ENCODE measurements around the gene DERA.
A peak's percentile ranks its signal among the peaks of the same experiment; 100 is the strongest.
"Not testable (repeated sequence)": the region's sequence is repeated elsewhere in the genome, so short reads cannot be mapped to it uniquely, and the experiment has no call there.

DERA gene

GRCh38 chr12:15910468-15910863, 666 bp upstream of the DERA start:
- DNase-seq = no peak

- not testable (repeated sequence) for DNase-seq
Measured at GRCh38 chr12:15911931-15912330, 799 bp downstream of the DERA start.

- not testable (repeated sequence) for DNase-seq
Measured at GRCh38 chr12:15914131-15914530, 3.0 kb downstream of the DERA start.

- no peak for DNase-seq
Measured at GRCh38 chr12:15918066-15918465, 6.9 kb downstream of the DERA start.

GRCh38 chr12:15919418-15919817, 8.3 kb downstream of the DERA start:
- no peak for DNase-seq

- DNase-seq = no peak
Measured at GRCh38 chr12:15924956-15925355, 13.8 kb downstream of the DERA start.

GRCh38 chr12:15928346-15928745, 17.2 kb downstream of the DERA start:
- no peak for DNase-seq

- DNase-seq = no peak
Measured at GRCh38 chr12:15928870-15929571, 17.9 kb downstream of the DERA start.

- DNase-seq = peak; percentile 31 to 78
Measured at GRCh38 chr12:15931590-15932053, 20.5 kb downstream of the DERA start.

GRCh38 chr12:15932327-15932726, 21.2 kb downstream of the DERA start:
- DNase-seq = no peak

GRCh38 chr12:15932971-15933370, 21.8 kb downstream of the DERA start:
- no peak for DNase-seq

- no peak for DNase-seq
Measured at GRCh38 chr12:15933751-15934150, 22.6 kb downstream of the DERA start.

GRCh38 chr12:15936751-15937150, 25.6 kb downstream of the DERA start:
- no peak for DNase-seq

GRCh38 chr12:15937902-15938301, 26.8 kb downstream of the DERA start:
- no peak for DNase-seq

- DNase-seq = no peak
Measured at GRCh38 chr12:15939111-15939510, 28.0 kb downstream of the DERA start.

GRCh38 chr12:15942475-15942874, 31.3 kb downstream of the DERA start:
- no peak for DNase-seq

- not testable (repeated sequence) for DNase-seq
Measured at GRCh38 chr12:15943519-15943918, 32.4 kb downstream of the DERA start.

GRCh38 chr12:15948461-15948860, 37.3 kb downstream of the DERA start:
- DNase-seq = not testable (repeated sequence)

GRCh38 chr12:15955281-15955680, 44.1 kb downstream of the DERA start:
- no peak for DNase-seq

GRCh38 chr12:15956010-15956409, 44.9 kb downstream of the DERA start:
- no peak for DNase-seq

GRCh38 chr12:15956413-15957185, 45.5 kb downstream of the DERA start:
- no peak for DNase-seq

- no peak for DNase-seq
Measured at GRCh38 chr12:15962760-15963159, 51.6 kb downstream of the DERA start.

GRCh38 chr12:15963271-15963670, 52.1 kb downstream of the DERA start:
- DNase-seq = no peak

GRCh38 chr12:15966426-15966825, 55.3 kb downstream of the DERA start:
- no peak for DNase-seq
